ENCODE results near the gene TSSK3. TPM values are rescaled to one million over a fixed set of nuclear protein-coding genes. Genes with fewer than 3 reads are reported as not detected.

The TSSK3 gene
- polyA plus RNA-seq, 2 donors: 0.15 to 0.53 TPM

GRCh38 chr1:32332290-32333079 is 29.9 kb upstream of the TSSK3 start:
- H3K4me1 ChIP-seq (ENCODE audit: control insufficient read depth in 2 of 2, insufficient read depth in 2 of 2, low read length in 1 of 2): peaks cover 5 to 8% of the 10 kb centered on the region in 2 donors
- no peaks in the 10 kb centered on the region for H3K9me3 ChIP-seq (ENCODE audit: control insufficient read depth in 2 of 2, insufficient read depth in 1 of 2, low read depth in 1 of 2, low read length in 1 of 2)
- no peak overlapping the region for H3K4me3 ChIP-seq (ENCODE audit: low read depth in 1 of 2, low read length in 2 of 2)
- H3K36me3 ChIP-seq (ENCODE audit: control insufficient read depth in 2 of 2, insufficient read depth in 2 of 2, low read length in 1 of 2): peaks cover 19 to 38% of the 10 kb centered on the region in 2 donors
- H3K27me3 ChIP-seq (ENCODE audit: control insufficient read depth in 1 of 2, insufficient read depth in 2 of 2, low read length in 2 of 2): no peaks in the 10 kb centered on the region
- peak overlapping the region in 1 of 2 donors; percentile 33 for H3K27ac ChIP-seq (ENCODE audit: low read depth in 2 of 2, low read length in 1 of 2)
- 55 to 56% methylated on average over 3 of the region's 3 CpGs for WGBS, 2 donors

GRCh38 chr1:32333251-32333963 is 28.9 kb upstream of the TSSK3 start:
- H3K36me3 ChIP-seq (ENCODE audit: control insufficient read depth in 2 of 2, insufficient read depth in 2 of 2, low read length in 1 of 2): peaks cover 16 to 36% of the 10 kb centered on the region in 2 donors
- H3K9me3 ChIP-seq (ENCODE audit: control insufficient read depth in 2 of 2, insufficient read depth in 1 of 2, low read depth in 1 of 2, low read length in 1 of 2): no peaks in the 10 kb centered on the region
- no peaks in the 10 kb centered on the region for H3K27me3 ChIP-seq (ENCODE audit: control insufficient read depth in 1 of 2, insufficient read depth in 2 of 2, low read length in 2 of 2)
- H3K4me1 ChIP-seq (ENCODE audit: control insufficient read depth in 2 of 2, insufficient read depth in 2 of 2, low read length in 1 of 2): peaks cover 5 to 8% of the 10 kb centered on the region in 2 donors
- WGBS, 2 donors: 63 to 77% methylated on average over 3 of the region's 3 CpGs
- no peak overlapping the region for H3K27ac ChIP-seq (ENCODE audit: low read depth in 2 of 2, low read length in 1 of 2)
- H3K4me3 ChIP-seq (ENCODE audit: low read depth in 1 of 2, low read length in 2 of 2): no peak overlapping the region

GRCh38 chr1:32334274-32334861 is 28.0 kb upstream of the TSSK3 start:
- no peaks in the 10 kb centered on the region for H3K27me3 ChIP-seq (ENCODE audit: control insufficient read depth in 1 of 2, insufficient read depth in 2 of 2, low read length in 2 of 2)
- H3K4me3 ChIP-seq (ENCODE audit: low read depth in 1 of 2, low read length in 2 of 2): no peak overlapping the region
- no peak overlapping the region for H3K27ac ChIP-seq (ENCODE audit: low read depth in 2 of 2, low read length in 1 of 2)
- H3K4me1 ChIP-seq (ENCODE audit: control insufficient read depth in 2 of 2, insufficient read depth in 2 of 2, low read length in 1 of 2): peaks cover 5 to 8% of the 10 kb centered on the region in 2 donors
- H3K9me3 ChIP-seq (ENCODE audit: control insufficient read depth in 2 of 2, insufficient read depth in 1 of 2, low read depth in 1 of 2, low read length in 1 of 2): no peaks in the 10 kb centered on the region
- 56 to 62% methylated on average over 8 to 9 of the region's 9 CpGs for WGBS, 2 donors
- H3K36me3 ChIP-seq (ENCODE audit: control insufficient read depth in 2 of 2, insufficient read depth in 2 of 2, low read length in 1 of 2): peaks cover 13 to 28% of the 10 kb centered on the region in 2 donors

GRCh38 chr1:32334864-32335534 is 27.3 kb upstream of the TSSK3 start:
- Histone ChIP-seq H3K27me3 (ENCODE audit: control insufficient read depth in 1 of 2, insufficient read depth in 2 of 2, low read length in 2 of 2) (no peaks in the 10 kb centered on the region), H3K9me3 (ENCODE audit: control insufficient read depth in 2 of 2, insufficient read depth in 1 of 2, low read depth in 1 of 2, low read length in 1 of 2) (no peaks in the 10 kb centered on the region), H3K27ac (ENCODE audit: low read depth in 2 of 2, low read length in 1 of 2) (no peak overlapping the region), H3K4me1 (ENCODE audit: control insufficient read depth in 2 of 2, insufficient read depth in 2 of 2, low read length in 1 of 2) (peaks cover 5 to 8% of the 10 kb centered on the region in 2 donors), H3K4me3 (ENCODE audit: low read depth in 1 of 2, low read length in 2 of 2) (peak overlapping the region; percentile 50 to 52), H3K36me3 (ENCODE audit: control insufficient read depth in 2 of 2, insufficient read depth in 2 of 2, low read length in 1 of 2) (peaks cover 13 to 23% of the 10 kb centered on the region in 2 donors)
- WGBS, 2 donors: 3% methylated on average over 44 to 46 of the region's 46 CpGs

- Histone ChIP-seq H3K27ac (ENCODE audit: low read depth in 2 of 2, low read length in 1 of 2) (no peak overlapping the region), H3K27me3 (ENCODE audit: control insufficient read depth in 1 of 2, insufficient read depth in 2 of 2, low read length in 2 of 2) (no peaks in the 10 kb centered on the region), H3K9me3 (ENCODE audit: control insufficient read depth in 2 of 2, insufficient read depth in 1 of 2, low read depth in 1 of 2, low read length in 1 of 2) (no peaks in the 10 kb centered on the region), H3K36me3 (ENCODE audit: control insufficient read depth in 2 of 2, insufficient read depth in 2 of 2, low read length in 1 of 2) (peaks cover 13 to 19% of the 10 kb centered on the region in 2 donors), H3K4me1 (ENCODE audit: control insufficient read depth in 2 of 2, insufficient read depth in 2 of 2, low read length in 1 of 2) (peaks cover 5 to 8% of the 10 kb centered on the region in 2 donors), H3K4me3 (ENCODE audit: low read depth in 1 of 2, low read length in 2 of 2) (peak overlapping the region; percentile 50 to 52)
- 0 to 1% methylated on average over 29 to 34 of the region's 34 CpGs for WGBS, 2 donors
These were observed 26.9 kb upstream of the TSSK3 start for GRCh38 chr1:32335535-32335789.

GRCh38 chr1:32335790-32336590 is 26.3 kb upstream of the TSSK3 start, which contains the start of gene MARCKSL1:
TSS of gene MARCKSL1 (minus strand) at chr1:32336233. CDS start at chr1:32336033, 200 bp downstream.
- H3K9me3 ChIP-seq (ENCODE audit: control insufficient read depth in 2 of 2, insufficient read depth in 1 of 2, low read depth in 1 of 2, low read length in 1 of 2): no peaks in the 10 kb centered on the region
- no peak within 1 kb of the TSS for H3K27ac ChIP-seq (ENCODE audit: low read depth in 2 of 2, low read length in 1 of 2)
- H3K36me3 ChIP-seq (ENCODE audit: control insufficient read depth in 2 of 2, insufficient read depth in 2 of 2, low read length in 1 of 2): peaks cover 13 to 16% of the 10 kb centered on the region in 2 donors
- H3K27me3 ChIP-seq (ENCODE audit: control insufficient read depth in 1 of 2, insufficient read depth in 2 of 2, low read length in 2 of 2): no peaks in the 10 kb centered on the region
- H3K4me3 ChIP-seq (ENCODE audit: low read depth in 1 of 2, low read length in 2 of 2): peak within 1 kb of the TSS; percentile 50 to 52
- WGBS, 2 donors: 2% methylated on average over 68 to 95 of the region's 95 CpGs
- H3K4me1 ChIP-seq (ENCODE audit: control insufficient read depth in 2 of 2, insufficient read depth in 2 of 2, low read length in 1 of 2): peaks cover 5 to 8% of the 10 kb centered on the region in 2 donors

GRCh38 chr1:32336591-32336932 is 25.8 kb upstream of the TSSK3 start:
- H3K4me3 ChIP-seq (ENCODE audit: low read depth in 1 of 2, low read length in 2 of 2): peak overlapping the region in 1 of 2 donors; percentile 50
- no peaks in the 10 kb centered on the region for H3K9me3 ChIP-seq (ENCODE audit: control insufficient read depth in 2 of 2, insufficient read depth in 1 of 2, low read depth in 1 of 2, low read length in 1 of 2)
- 38 to 41% methylated on average over 15 of the region's 15 CpGs for WGBS, 2 donors
- H3K27me3 ChIP-seq (ENCODE audit: control insufficient read depth in 1 of 2, insufficient read depth in 2 of 2, low read length in 2 of 2): no peaks in the 10 kb centered on the region
- peaks cover 11 to 14% of the 10 kb centered on the region in 2 donors for H3K36me3 ChIP-seq (ENCODE audit: control insufficient read depth in 2 of 2, insufficient read depth in 2 of 2, low read length in 1 of 2)
- no peak overlapping the region for H3K27ac ChIP-seq (ENCODE audit: low read depth in 2 of 2, low read length in 1 of 2)
- peaks cover 5 to 8% of the 10 kb centered on the region in 2 donors for H3K4me1 ChIP-seq (ENCODE audit: control insufficient read depth in 2 of 2, insufficient read depth in 2 of 2, low read length in 1 of 2)

- 55 to 63% methylated on average over 8 of the region's 8 CpGs for WGBS, 2 donors
These were observed 25.2 kb upstream of the TSSK3 start for GRCh38 chr1:32336963-32337675.

More at GRCh38 chr1:32336963-32337675, 25.2 kb upstream of the TSSK3 start:
- peaks cover 7 to 9% of the 10 kb centered on the region in 2 donors for H3K36me3 ChIP-seq (ENCODE audit: control insufficient read depth in 2 of 2, insufficient read depth in 2 of 2, low read length in 1 of 2)
- no peaks in the 10 kb centered on the region for H3K27me3 ChIP-seq (ENCODE audit: control insufficient read depth in 1 of 2, insufficient read depth in 2 of 2, low read length in 2 of 2)
- peaks cover 5 to 8% of the 10 kb centered on the region in 2 donors for H3K4me1 ChIP-seq (ENCODE audit: control insufficient read depth in 2 of 2, insufficient read depth in 2 of 2, low read length in 1 of 2)
- no peak overlapping the region for H3K27ac ChIP-seq (ENCODE audit: low read depth in 2 of 2, low read length in 1 of 2)
- H3K9me3 ChIP-seq (ENCODE audit: control insufficient read depth in 2 of 2, insufficient read depth in 1 of 2, low read depth in 1 of 2, low read length in 1 of 2): no peaks in the 10 kb centered on the region
- no peak overlapping the region for H3K4me3 ChIP-seq (ENCODE audit: low read depth in 1 of 2, low read length in 2 of 2)

All from esophagus (tissue), 2 donors.